ENCODE data around the gene FARS2. TPM values are rescaled to one million over a fixed set of nuclear protein-coding genes. Genes with fewer than 3 reads are reported as not detected.

Gene FARS2
- total RNA-seq, 1 experiment from 2014 or later: 15.0 TPM

DNA sequence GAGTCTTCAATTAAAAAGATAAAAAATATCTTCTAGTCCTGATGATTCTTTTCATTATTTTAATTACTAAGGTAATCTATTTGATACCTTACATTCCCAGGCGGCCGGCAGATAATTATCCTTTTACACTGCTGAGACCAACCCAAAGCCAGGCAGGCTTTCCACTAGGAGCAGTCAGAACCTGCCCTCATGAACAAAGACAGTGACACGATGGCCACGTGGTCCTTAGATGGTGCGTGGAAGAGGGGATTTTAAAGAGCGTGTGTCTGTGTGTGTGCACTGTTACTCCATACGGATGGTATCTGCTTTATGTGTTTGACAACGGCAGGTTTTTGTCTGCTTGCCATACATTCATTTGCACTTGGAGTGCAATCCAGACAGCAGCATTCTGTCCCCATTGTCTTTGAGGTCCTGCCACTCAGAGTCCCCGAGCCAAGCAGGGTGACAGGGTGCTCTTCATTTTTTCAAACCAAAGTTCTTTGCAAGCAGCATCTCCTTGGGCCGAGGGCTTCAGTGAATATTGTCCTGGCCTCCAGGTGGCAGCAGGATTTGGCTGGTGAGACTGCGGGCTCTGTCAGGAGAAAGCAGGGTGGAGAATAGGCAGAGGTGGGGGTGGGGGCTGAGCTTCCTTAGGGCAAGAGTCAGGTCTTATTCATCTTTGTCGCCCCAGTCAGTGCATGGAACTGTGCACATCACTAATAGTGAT, 484.9 kb downstream of the FARS2 start (continued):
- TF ChIP-seq PREB (CRISPR knock-in tag; IDR thresholded peaks at IDR 0.05; ENCODE audit: borderline replicate concordance) (no peak), ZBTB43 (CRISPR knock-in tag; IDR thresholded peaks at IDR 0.05) (no peak), E2F1 (CRISPR knock-in tag; IDR thresholded peaks at IDR 0.05) (no peak), JUN (CRISPR knock-in tag; IDR thresholded peaks at IDR 0.05) (no peak)
- TF ChIP-seq, protein P1, sequence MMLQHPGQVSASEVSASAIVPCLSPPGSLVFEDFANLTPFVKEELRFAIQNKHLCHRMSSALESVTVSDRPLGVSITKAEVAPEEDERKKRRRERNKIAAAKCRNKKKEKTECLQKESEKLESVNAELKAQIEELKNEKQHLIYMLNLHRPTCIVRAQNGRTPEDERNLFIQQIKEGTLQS (CRISPR knock-in tag; conservative IDR thresholded peaks at IDR 0.05): no peak

- DNase-seq (ENCODE audit: low spot score): no peak
- H3K4me3 Mint-ChIP-seq: no peak overlapping the region
- no peaks in the 10 kb centered on the region for H3K27me3 Mint-ChIP-seq (ENCODE audit: low read depth)
- no peaks in the 10 kb centered on the region for H3K36me3 Mint-ChIP-seq
- no peaks in the 10 kb centered on the region for H3K9me3 Mint-ChIP-seq
- ChIA-PET CTCF (interaction anchor here (1.0 to 2.3 kb wide), 6 partner anchors 16 to 800 kb away, joined by 3 to 8 read pairs (median 4); no protein-coding TSS in a partner anchor), POLR2A (no interaction called here)
- TF ChIP-seq ZNF396 (CRISPR knock-in tag; IDR thresholded peaks at IDR 0.05; ENCODE audit: borderline replicate concordance) (no peak), TEAD4 (CRISPR knock-in tag; IDR thresholded peaks at IDR 0.05) (no peak), ZNF423 (CRISPR knock-in tag; IDR thresholded peaks at IDR 0.05) (no peak), MXD4 (CRISPR knock-in tag; IDR thresholded peaks at IDR 0.05; ENCODE audit: borderline replicate concordance) (no peak), ZNF138 (CRISPR knock-in tag; conservative IDR thresholded peaks at IDR 0.05) (no peak), OVOL2 (CRISPR knock-in tag; IDR thresholded peaks at IDR 0.05; ENCODE audit: borderline replicate concordance) (no peak), CBFB (CRISPR knock-in tag; IDR thresholded peaks at IDR 0.05; ENCODE audit: low read depth) (no peak), E2F1 (CRISPR knock-in tag; IDR thresholded peaks at IDR 0.05) (no peak)
- TF ChIP-seq, protein P2, sequence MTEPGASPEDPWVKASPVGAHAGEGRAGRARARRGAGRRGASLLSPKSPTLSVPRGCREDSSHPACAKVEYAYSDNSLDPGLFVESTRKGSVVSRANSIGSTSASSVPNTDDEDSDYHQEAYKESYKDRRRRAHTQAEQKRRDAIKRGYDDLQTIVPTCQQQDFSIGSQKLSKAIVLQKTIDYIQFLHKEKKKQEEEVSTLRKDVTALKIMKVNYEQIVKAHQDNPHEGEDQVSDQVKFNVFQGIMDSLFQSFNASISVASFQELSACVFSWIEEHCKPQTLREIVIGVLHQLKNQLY (CRISPR knock-in tag; IDR thresholded peaks at IDR 0.05): no peak
- peaks cover 28% of the 10 kb centered on the region for H3K4me1 Mint-ChIP-seq
- H3K27ac Mint-ChIP-seq: no peak overlapping the region
- no peak for ATAC-seq
These were observed 485.4 kb downstream of the FARS2 start for GRCh38 chr6:5746759-5747130.

GRCh38 chr6:5747379-5747778, 486.1 kb downstream of the FARS2 start:
- H3K4me1 Mint-ChIP-seq: peaks cover 32% of the 10 kb centered on the region
- ChIA-PET POLR2A (no interaction called here), CTCF (interaction anchor here (2.3 kb wide), 1 partner anchor 276 kb away, joined by 8 read pairs; no protein-coding TSS in a partner anchor)
- H3K9me3 Mint-ChIP-seq: no peaks in the 10 kb centered on the region
- ATAC-seq (no peak), DNase-seq (ENCODE audit: low spot score) (no peak)
- no peaks in the 10 kb centered on the region; the same call in 1 of the 2 replicates for H3K27me3 Mint-ChIP-seq (ENCODE audit: low read depth)
- no peaks in the 10 kb centered on the region for H3K36me3 Mint-ChIP-seq
- H3K27ac Mint-ChIP-seq: no peak overlapping the region
- H3K4me3 Mint-ChIP-seq: no peak overlapping the region
- TF ChIP-seq JAZF1 (CRISPR knock-in tag; IDR thresholded peaks at IDR 0.05) (no peak), NFATC4 (CRISPR knock-in tag; IDR thresholded peaks at IDR 0.05) (no peak), ZNF232 (CRISPR knock-in tag; IDR thresholded peaks at IDR 0.05) (no peak), ZNF396 (CRISPR knock-in tag; IDR thresholded peaks at IDR 0.05; ENCODE audit: borderline replicate concordance) (no peak), MXD4 (CRISPR knock-in tag; IDR thresholded peaks at IDR 0.05; ENCODE audit: borderline replicate concordance) (no peak), IRF2 (CRISPR knock-in tag; IDR thresholded peaks at IDR 0.05; ENCODE audit: borderline replicate concordance, low read depth) (no peak)
- TF ChIP-seq, protein P3, sequence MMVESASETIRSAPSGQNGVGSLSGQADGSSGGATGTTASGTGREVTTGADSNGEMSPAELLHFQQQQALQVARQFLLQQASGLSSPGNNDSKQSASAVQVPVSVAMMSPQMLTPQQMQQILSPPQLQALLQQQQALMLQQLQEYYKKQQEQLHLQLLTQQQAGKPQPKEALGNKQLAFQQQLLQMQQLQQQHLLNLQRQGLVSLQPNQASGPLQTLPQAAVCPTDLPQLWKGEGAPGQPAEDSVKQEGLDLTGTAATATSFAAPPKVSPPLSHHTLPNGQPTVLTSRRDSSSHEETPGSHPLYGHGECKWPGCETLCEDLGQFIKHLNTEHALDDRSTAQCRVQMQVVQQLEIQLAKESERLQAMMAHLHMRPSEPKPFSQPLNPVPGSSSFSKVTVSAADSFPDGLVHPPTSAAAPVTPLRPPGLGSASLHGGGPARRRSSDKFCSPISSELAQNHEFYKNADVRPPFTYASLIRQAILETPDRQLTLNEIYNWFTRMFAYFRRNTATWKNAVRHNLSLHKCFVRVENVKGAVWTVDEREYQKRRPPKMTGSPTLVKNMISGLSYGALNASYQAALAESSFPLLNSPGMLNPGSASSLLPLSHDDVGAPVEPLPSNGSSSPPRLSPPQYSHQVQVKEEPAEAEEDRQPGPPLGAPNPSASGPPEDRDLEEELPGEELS (CRISPR knock-in tag; IDR thresholded peaks at IDR 0.05): no peak
- TF ChIP-seq, protein P4, sequence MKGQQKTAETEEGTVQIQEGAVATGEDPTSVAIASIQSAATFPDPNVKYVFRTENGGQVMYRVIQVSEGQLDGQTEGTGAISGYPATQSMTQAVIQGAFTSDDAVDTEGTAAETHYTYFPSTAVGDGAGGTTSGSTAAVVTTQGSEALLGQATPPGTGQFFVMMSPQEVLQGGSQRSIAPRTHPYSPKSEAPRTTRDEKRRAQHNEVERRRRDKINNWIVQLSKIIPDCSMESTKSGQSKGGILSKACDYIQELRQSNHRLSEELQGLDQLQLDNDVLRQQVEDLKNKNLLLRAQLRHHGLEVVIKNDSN (CRISPR knock-in tag; IDR thresholded peaks at IDR 0.05): no peak

Data from WTC11 (cell line).